NCI-H1694 treated with DMSO at 0.1 percent for 48 hours (cell line): Measurements from ENCODE around the gene SLC44A3.

Experiments
- DNase-seq: peaks from one replicate; lab custom pipeline; 2025; lab: John Stamatoyannopoulos, UW

The SLC44A3 gene

GRCh38 chr1:94907136-94907535 is 87.0 kb downstream of the SLC44A3 start:
- no peak for DNase-seq

- DNase-seq = no peak
Measured at GRCh38 chr1:94908190-94908589, 88.0 kb downstream of the SLC44A3 start.

- DNase-seq = no peak
Measured at GRCh38 chr1:94908965-94909364, 88.8 kb downstream of the SLC44A3 start.

- DNase-seq = no peak
Measured at GRCh38 chr1:94909486-94909885, 89.3 kb downstream of the SLC44A3 start.

- DNase-seq = no peak
Measured at GRCh38 chr1:94912263-94913184, 92.4 kb downstream of the SLC44A3 start.

GRCh38 chr1:94917251-94917650 is 97.1 kb downstream of the SLC44A3 start:
- no peak for DNase-seq

- DNase-seq = no peak
Measured at GRCh38 chr1:94919241-94920030, 99.3 kb downstream of the SLC44A3 start.

GRCh38 chr1:94920061-94920460 is 99.9 kb downstream of the SLC44A3 start:
- no peak for DNase-seq

- DNase-seq = no peak
Measured at GRCh38 chr1:94921977-94922376, 101.8 kb downstream of the SLC44A3 start.

- no peak for DNase-seq
Measured at GRCh38 chr1:94922761-94923331, 102.7 kb downstream of the SLC44A3 start.

GRCh38 chr1:94925004-94925403 is 104.8 kb downstream of the SLC44A3 start:
- DNase-seq = no peak

- DNase-seq = peak; percentile 57
Measured at GRCh38 chr1:94925561-94926125, 105.5 kb downstream of the SLC44A3 start.

GRCh38 chr1:94926126-94926914 is 106.2 kb downstream of the SLC44A3 start:
- peak; percentile 49 for DNase-seq

- peak; percentile 85 for DNase-seq
Measured at GRCh38 chr1:94926915-94927404, 106.8 kb downstream of the SLC44A3 start, which contains the start of gene CNN3. CNN3 (minus strand) TSS chr1:94927110; CDS start chr1:94926894, 216 bp downstream.

GRCh38 chr1:94927405-94928175 is 107.4 kb downstream of the SLC44A3 start:
- peak; percentile 68 for DNase-seq

- no peak for DNase-seq
Measured at GRCh38 chr1:94928293-94928939, 108.3 kb downstream of the SLC44A3 start.

- DNase-seq = no peak
Measured at GRCh38 chr1:94929351-94930217, 109.4 kb downstream of the SLC44A3 start.

GRCh38 chr1:94931254-94931841 is 111.2 kb downstream of the SLC44A3 start:
- DNase-seq = no peak
